HFFc6 (cell line): ENCODE data around the gene PAQR5. TPM values are rescaled to one million over a fixed set of nuclear protein-coding genes. Genes with fewer than 3 reads are reported as not detected.
A peak's percentile ranks its signal among the peaks of the same experiment; 100 is the strongest.

Experiments used
- DNase-seq: peaks from one replicate; pipeline ENCODE4 v3.0.0-alpha.2; 2018
- H3K27ac Mint-ChIP-seq: 2 replicates; pipeline ENCODE4 v1.8.0; 2020; ENCODE audit warnings: mild to moderate bottlenecking, mixed read lengths
- H3K27me3 Mint-ChIP-seq: 2 replicates; pipeline ENCODE4 v1.8.0; 2021; ENCODE audit warnings: mild to moderate bottlenecking, moderate library complexity, mixed read lengths; ENCODE audit not compliant: insufficient read depth
- H3K36me3 Mint-ChIP-seq: 2 replicates; pipeline ENCODE4 v1.8.0; 2021; ENCODE audit warnings: low read depth, mixed read lengths
- H3K4me1 Mint-ChIP-seq: 2 replicates; pipeline ENCODE4 v1.8.0; 2020; ENCODE audit warnings: low read depth, mixed read lengths
- H3K4me3 Mint-ChIP-seq: 2 replicates; pipeline ENCODE4 v1.8.0; 2020; ENCODE audit warnings: mild to moderate bottlenecking, moderate library complexity, mixed read lengths
- H3K9me3 Mint-ChIP-seq: 2 replicates; pipeline ENCODE4 v1.8.0; 2020; ENCODE audit warnings: mild to moderate bottlenecking, mixed read lengths
- total RNA-seq, 6 experiments: library from RNA; stranded (reverse); fragmentation: NEBNext Ultra II Directional; extraction: Animal tissue kit (Norgen Biotek cat#: 25700); gene quantifications; 2 replicates in 1 of 6; 3 replicates in 5 of 6; pipeline ENCODE4 v1.2.3, GENCODE V29; 2021
- TF ChIP-seq, protein P1 (sequence below): fragments of 200-600 bp; sonication (generic); IDR thresholded peaks from 2 replicates; pipeline ENCODE4 v1.5.0; 2021; ENCODE audit warnings: antibody characterized with exemption, mild to moderate bottlenecking

PAQR5 gene
- total RNA-seq, 6 experiments from 2014 or later = 1.3 to 2.2 (median 1.6) TPM

DNA sequence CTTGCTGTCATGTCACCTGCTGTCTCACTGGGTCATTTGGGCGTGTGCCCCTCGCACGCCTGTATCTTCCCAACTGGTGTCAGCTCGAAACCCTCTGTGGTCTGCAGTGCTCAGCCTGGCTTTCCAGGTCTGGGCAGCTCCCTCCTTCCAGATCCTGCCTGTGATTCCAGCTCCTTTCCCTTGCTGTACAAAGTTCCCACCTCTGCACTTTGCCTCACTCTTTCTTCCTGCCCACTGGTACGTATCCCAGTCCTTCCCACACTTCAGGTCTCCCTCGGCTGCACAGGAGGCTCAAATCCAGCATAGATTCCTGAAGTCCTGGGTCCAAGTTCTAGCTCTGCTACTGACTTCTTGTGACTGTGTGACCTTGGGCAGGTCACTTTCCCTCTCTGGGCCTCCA lies 2.1 kb upstream of the PAQR5 start:
- H3K27ac Mint-ChIP-seq = no peak overlapping the region
- peaks cover 31% of the 10 kb centered on the region for H3K27me3 Mint-ChIP-seq
- TF ChIP-seq, protein P1, sequence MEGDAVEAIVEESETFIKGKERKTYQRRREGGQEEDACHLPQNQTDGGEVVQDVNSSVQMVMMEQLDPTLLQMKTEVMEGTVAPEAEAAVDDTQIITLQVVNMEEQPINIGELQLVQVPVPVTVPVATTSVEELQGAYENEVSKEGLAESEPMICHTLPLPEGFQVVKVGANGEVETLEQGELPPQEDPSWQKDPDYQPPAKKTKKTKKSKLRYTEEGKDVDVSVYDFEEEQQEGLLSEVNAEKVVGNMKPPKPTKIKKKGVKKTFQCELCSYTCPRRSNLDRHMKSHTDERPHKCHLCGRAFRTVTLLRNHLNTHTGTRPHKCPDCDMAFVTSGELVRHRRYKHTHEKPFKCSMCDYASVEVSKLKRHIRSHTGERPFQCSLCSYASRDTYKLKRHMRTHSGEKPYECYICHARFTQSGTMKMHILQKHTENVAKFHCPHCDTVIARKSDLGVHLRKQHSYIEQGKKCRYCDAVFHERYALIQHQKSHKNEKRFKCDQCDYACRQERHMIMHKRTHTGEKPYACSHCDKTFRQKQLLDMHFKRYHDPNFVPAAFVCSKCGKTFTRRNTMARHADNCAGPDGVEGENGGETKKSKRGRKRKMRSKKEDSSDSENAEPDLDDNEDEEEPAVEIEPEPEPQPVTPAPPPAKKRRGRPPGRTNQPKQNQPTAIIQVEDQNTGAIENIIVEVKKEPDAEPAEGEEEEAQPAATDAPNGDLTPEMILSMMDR = no peak
- peaks cover 3% of the 10 kb centered on the region; the same call in 1 of the 2 replicates for H3K4me1 Mint-ChIP-seq
- H3K36me3 Mint-ChIP-seq = no peaks in the 10 kb centered on the region
- no peak overlapping the region for H3K4me3 Mint-ChIP-seq
- DNase-seq = no peak
- H3K9me3 Mint-ChIP-seq = peaks cover 4% of the 10 kb centered on the region; the same call in 1 of the 2 replicates

GRCh38 chr15:69297642-69298353 lies 914 bp upstream of the PAQR5 start:
- TF ChIP-seq, protein P1 = no peak
- no peak for DNase-seq
- Mint-ChIP-seq H3K4me1 (peaks cover 4% of the 10 kb centered on the region; the same call in 1 of the 2 replicates), H3K27me3 (peaks cover 31% of the 10 kb centered on the region), H3K27ac (no peak overlapping the region), H3K4me3 (peak overlapping the region; percentile 69; the same call in 1 of the 2 replicates), H3K36me3 (no peaks in the 10 kb centered on the region), H3K9me3 (peaks cover 4% of the 10 kb centered on the region; the same call in 1 of the 2 replicates)

GRCh38 chr15:69298354-69298696 lies 387 bp upstream of the PAQR5 start:
- H3K4me1 Mint-ChIP-seq = peaks cover 7% of the 10 kb centered on the region
- peaks cover 31% of the 10 kb centered on the region for H3K27me3 Mint-ChIP-seq
- DNase-seq = no peak
- TF ChIP-seq, protein P1 = no peak
- no peaks in the 10 kb centered on the region for H3K36me3 Mint-ChIP-seq
- no peak overlapping the region for H3K27ac Mint-ChIP-seq
- peak overlapping the region; percentile 69 for H3K4me3 Mint-ChIP-seq
- H3K9me3 Mint-ChIP-seq = peaks cover 4% of the 10 kb centered on the region; the same call in 1 of the 2 replicates

GRCh38 chr15:69299451-69299886 lies 757 bp downstream of the PAQR5 start:
- H3K4me1 Mint-ChIP-seq = peaks cover 19% of the 10 kb centered on the region
- H3K27me3 Mint-ChIP-seq = peaks cover 28% of the 10 kb centered on the region
- H3K4me3 Mint-ChIP-seq = peak overlapping the region; percentile 3; the same call in 1 of the 2 replicates
- H3K9me3 Mint-ChIP-seq = peaks cover 4% of the 10 kb centered on the region; the same call in 1 of the 2 replicates
- no peak for DNase-seq
- H3K27ac Mint-ChIP-seq = no peak overlapping the region
- H3K36me3 Mint-ChIP-seq = no peaks in the 10 kb centered on the region
- TF ChIP-seq, protein P1 = no peak

GRCh38 chr15:69299943-69300588 lies 1.4 kb downstream of the PAQR5 start:
- no peak for DNase-seq
- Mint-ChIP-seq H3K27me3 (peaks cover 28% of the 10 kb centered on the region), H3K4me1 (peaks cover 25% of the 10 kb centered on the region), H3K9me3 (no peaks in the 10 kb centered on the region; the same call in 1 of the 2 replicates), H3K27ac (no peak overlapping the region), H3K36me3 (no peaks in the 10 kb centered on the region), H3K4me3 (peak overlapping the region; percentile 3; the same call in 1 of the 2 replicates)
- TF ChIP-seq, protein P1 = no peak
